Activated CD4-positive, alpha-beta T cell treated with anti-CD3 and anti-CD28 coated beads, Interleukin-2, amount 10 ng/mL, durations not matched to agents 24 days and 14 days (primary cell): ENCODE results near the gene ATG4A. TPM values are rescaled to one million over a fixed set of nuclear protein-coding genes. Genes with fewer than 3 reads are reported as not detected.

Source experiments
- DNase-seq: peaks from one replicate; pipeline ENCODE4 v3.0.0; 2022
- H3K27ac Mint-ChIP-seq: one replicate; pipeline ENCODE4 v1.8.0; 2022; ENCODE audit warnings: mild to moderate bottlenecking, mixed read lengths
- H3K27me3 Mint-ChIP-seq: one replicate; pipeline ENCODE4 v1.8.0; 2022; ENCODE audit warnings: mixed read lengths
- H3K36me3 Mint-ChIP-seq: one replicate; pipeline ENCODE4 v1.8.0; 2022; ENCODE audit warnings: low read depth, mild to moderate bottlenecking, mixed read lengths
- H3K4me1 Mint-ChIP-seq: one replicate; pipeline ENCODE4 v1.8.0; 2021; ENCODE audit warnings: mixed read lengths
- H3K4me3 Mint-ChIP-seq: one replicate; pipeline ENCODE4 v1.8.0; 2022; ENCODE audit warnings: mild to moderate bottlenecking, moderate library complexity, mixed read lengths
- H3K9me3 Mint-ChIP-seq: one replicate; pipeline ENCODE4 v1.8.0; 2021; ENCODE audit warnings: mixed read lengths
- intact Hi-C: fragments of 100-400 bp; cut with micrococcal nuclease; formaldehyde crosslinking; loops from one replicate; pipeline ENCODE4 v1.15.1; 2023
- total RNA-seq: library from RNA; stranded (reverse); gene quantifications from 2 replicates; pipeline ENCODE4 v1.2.3, GENCODE V29; 2022

Gene ATG4A
- total RNA-seq, 1 donor from 2014 or later: 7.8 TPM

DNA sequence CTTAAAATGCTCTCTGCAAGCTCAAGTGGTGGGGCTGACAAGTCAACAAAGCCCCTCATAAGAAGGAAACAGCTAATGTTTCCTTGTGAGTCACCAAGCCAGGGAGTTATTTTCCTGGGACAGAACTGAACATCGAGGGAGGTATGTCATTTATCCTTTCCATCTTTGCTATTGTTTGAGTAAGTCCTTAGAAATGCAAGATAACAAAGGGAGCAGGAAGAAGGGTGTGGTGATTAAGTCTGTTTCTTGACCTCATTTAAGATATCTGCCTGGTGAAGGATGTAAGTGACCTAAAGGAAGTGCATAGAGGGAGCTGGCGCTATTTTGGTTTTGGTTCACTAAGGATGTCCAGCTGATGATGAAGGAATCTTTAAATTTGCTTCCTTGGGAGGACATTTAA is 39.9 kb downstream of the ATG4A start:
- no peaks in the 10 kb centered on the region for H3K9me3 Mint-ChIP-seq
- H3K27ac Mint-ChIP-seq: no peak overlapping the region
- H3K27me3 Mint-ChIP-seq: no peaks in the 10 kb centered on the region
- intact Hi-C loops: no loop called here
- H3K4me3 Mint-ChIP-seq: no peak overlapping the region
- no peak for DNase-seq
- H3K36me3 Mint-ChIP-seq: peaks cover 18% of the 10 kb centered on the region
- no peaks in the 10 kb centered on the region for H3K4me1 Mint-ChIP-seq

DNA sequence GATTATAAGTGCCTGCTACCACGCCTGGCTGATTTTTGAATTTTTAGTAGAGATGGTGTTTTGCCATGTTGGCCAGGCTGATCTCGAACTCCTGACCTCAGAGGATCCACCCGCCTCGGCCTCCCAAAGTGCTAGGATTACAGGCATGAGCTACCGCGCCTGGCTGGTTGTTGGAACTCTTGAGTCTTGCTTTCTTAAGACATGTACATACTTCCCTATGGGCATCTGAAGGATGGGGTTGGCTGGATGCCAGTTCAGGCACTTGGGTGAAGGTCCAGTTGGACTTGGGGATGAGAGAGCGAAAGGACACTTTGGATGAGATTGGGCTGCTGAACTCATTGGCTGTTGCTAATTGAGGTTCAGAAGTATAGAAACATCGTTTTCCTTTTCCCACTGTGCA is 40.5 kb downstream of the ATG4A start:
- DNase-seq: no peak
- Mint-ChIP-seq H3K27me3 (no peaks in the 10 kb centered on the region), H3K36me3 (peaks cover 18% of the 10 kb centered on the region), H3K9me3 (no peaks in the 10 kb centered on the region), H3K27ac (no peak overlapping the region), H3K4me3 (no peak overlapping the region), H3K4me1 (no peaks in the 10 kb centered on the region)
- intact Hi-C loops: no loop called here

DNA sequence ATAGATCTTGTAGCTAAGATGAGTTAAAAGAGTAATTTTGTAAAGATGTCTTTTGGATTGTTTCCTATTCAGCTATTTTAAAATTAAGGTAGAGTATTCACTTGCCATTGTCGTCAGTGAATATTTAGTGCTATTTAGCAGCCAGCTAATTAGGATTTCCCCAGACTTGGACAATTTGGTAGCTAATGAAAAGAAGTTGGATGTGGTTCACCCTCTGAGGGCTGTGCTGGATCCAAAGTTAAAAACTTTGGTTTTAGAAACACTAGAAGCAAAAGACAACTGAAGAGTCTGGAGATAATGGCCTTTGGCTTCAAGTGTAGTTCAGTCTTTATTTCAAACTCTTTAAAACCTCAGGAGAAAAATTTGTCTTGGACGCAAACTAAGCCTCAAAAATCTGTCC is 41.3 kb downstream of the ATG4A start:
- H3K36me3 Mint-ChIP-seq: peaks cover 19% of the 10 kb centered on the region

DNA sequence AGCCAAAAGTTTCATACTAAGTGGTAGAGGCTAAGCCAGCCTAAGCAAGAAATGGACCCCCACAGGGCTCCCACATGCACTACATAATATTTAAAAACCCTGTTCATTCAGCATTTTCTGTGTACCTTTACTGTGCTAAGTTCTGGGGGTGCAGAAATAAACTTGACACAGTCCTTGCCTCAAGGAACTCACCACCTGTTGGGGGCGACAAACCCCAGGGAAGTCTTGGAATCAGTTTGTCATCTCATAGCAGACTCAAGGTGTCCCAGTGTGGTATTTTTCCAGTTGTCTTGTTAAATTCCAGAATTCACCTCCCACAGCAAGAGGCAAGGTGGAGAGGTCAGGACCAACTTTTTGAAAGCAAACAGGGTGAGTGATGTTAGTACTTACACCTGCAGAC is 43.1 kb downstream of the ATG4A start:
- no peak for DNase-seq
- Mint-ChIP-seq H3K4me3 (no peak overlapping the region), H3K36me3 (peaks cover 22% of the 10 kb centered on the region), H3K4me1 (no peaks in the 10 kb centered on the region), H3K27me3 (no peaks in the 10 kb centered on the region), H3K9me3 (no peaks in the 10 kb centered on the region), H3K27ac (no peak overlapping the region)
- intact Hi-C loops: no loop called here

More for the DNA sequence above, 41.3 kb downstream of the ATG4A start:
- intact Hi-C loops: no loop called here
- Mint-ChIP-seq H3K9me3 (no peaks in the 10 kb centered on the region), H3K27me3 (no peaks in the 10 kb centered on the region), H3K4me3 (no peak overlapping the region), H3K27ac (no peak overlapping the region), H3K4me1 (no peaks in the 10 kb centered on the region)
- DNase-seq: no peak

DNA sequence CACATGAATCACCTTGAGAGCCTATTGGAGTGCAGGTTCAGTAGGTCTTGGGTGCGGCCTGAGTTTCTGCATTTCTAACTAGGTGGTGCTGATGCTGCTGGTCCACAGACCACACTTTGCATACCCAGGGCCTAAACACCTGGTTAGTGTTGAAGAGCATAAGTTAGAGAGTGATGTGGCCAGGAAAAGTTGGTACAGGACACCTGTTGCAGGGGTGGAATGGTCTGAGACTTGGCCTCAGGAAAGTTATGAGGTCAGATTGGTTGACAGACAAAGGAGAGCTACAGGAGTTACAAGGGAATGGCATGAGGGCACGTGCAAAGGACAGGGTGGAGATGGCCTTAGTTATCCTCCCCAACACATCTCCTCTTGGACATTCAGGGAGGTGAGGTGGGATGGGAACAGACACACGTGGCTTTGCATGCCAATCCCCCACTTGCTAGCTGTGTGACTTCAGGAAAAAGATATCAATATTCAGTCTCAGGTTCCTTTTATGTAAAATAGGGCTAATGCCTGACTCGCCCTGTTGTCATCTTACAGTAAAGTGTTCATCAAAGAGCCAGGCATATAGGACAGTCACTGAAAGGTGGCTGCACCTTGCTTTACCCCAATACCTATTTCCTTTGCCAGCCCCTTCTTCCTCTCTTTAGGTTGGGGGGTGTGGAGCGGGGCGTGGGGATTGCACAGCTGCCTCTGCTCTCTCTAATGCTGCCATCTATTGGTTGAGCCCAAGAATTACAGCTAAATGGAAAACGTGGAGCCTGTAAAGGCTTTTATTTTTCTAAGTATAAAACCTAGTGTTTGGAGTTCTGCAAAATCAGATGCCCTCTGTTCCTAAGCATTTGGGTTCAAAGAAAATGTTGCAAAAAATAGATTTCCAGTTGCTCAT is 47.5 kb downstream of the ATG4A start:
- H3K9me3 Mint-ChIP-seq: no peaks in the 10 kb centered on the region
- intact Hi-C loops: no loop called here
- H3K27ac Mint-ChIP-seq: no peak overlapping the region
- H3K4me1 Mint-ChIP-seq: no peaks in the 10 kb centered on the region
- H3K27me3 Mint-ChIP-seq: no peaks in the 10 kb centered on the region
- no peak overlapping the region for H3K4me3 Mint-ChIP-seq
- DNase-seq: peak; percentile 55
- H3K36me3 Mint-ChIP-seq: peaks cover 14% of the 10 kb centered on the region

DNA sequence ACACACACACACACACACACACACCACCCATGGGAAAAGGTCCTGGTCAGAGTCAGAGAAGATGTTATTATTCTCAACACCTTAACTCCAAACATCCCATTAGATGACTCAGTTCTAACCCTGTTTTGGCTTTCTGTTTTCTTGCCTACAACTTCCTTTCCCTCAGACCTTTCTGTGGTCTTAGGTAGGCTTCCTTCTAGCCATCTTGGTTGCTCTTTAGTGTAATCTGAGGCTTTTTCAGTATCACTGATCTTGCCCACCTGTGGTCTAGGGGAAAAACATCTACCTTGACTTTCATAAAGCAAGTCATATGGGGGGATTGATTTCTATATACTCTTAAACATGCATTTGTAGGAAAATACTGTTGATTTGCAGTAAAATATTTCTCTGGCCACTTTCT is 56.9 kb downstream of the ATG4A start:
- H3K4me3 Mint-ChIP-seq: no peak overlapping the region
- DNase-seq: peak; percentile 53
- H3K4me1 Mint-ChIP-seq: peaks cover 8% of the 10 kb centered on the region
- H3K27me3 Mint-ChIP-seq: no peaks in the 10 kb centered on the region
- peak overlapping the region; percentile 21 for H3K27ac Mint-ChIP-seq
- peaks cover 34% of the 10 kb centered on the region for H3K36me3 Mint-ChIP-seq
- intact Hi-C loops: loop anchor here (1.0 kb wide), 1 partner anchor 55 kb away; no protein-coding TSS in a partner anchor
- H3K9me3 Mint-ChIP-seq: no peaks in the 10 kb centered on the region

DNA sequence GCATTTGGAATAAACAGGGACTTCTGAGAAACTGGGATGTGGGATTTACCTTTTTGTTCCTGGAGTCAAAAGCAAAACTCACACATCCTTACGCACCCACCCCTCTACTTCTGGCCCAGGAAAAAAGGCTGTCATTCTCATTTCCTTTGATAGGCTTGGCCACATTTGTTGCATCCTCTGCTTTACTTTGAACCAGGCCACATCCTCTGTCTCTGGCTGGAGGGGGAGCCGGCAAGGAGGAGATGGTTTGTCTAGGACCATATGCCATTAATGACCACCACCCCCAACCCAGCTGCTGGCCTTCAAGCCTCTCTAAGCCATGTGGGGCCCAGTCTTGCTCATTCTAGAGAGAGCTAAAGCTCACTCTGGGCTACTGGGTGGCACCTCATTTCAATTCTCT is 64.5 kb downstream of the ATG4A start:
- Mint-ChIP-seq H3K36me3 (peaks cover 12% of the 10 kb centered on the region), H3K9me3 (no peaks in the 10 kb centered on the region), H3K4me3 (no peak overlapping the region), H3K4me1 (no peaks in the 10 kb centered on the region), H3K27ac (no peak overlapping the region), H3K27me3 (no peaks in the 10 kb centered on the region)
- intact Hi-C loops: no loop called here
- DNase-seq: no peak

DNA sequence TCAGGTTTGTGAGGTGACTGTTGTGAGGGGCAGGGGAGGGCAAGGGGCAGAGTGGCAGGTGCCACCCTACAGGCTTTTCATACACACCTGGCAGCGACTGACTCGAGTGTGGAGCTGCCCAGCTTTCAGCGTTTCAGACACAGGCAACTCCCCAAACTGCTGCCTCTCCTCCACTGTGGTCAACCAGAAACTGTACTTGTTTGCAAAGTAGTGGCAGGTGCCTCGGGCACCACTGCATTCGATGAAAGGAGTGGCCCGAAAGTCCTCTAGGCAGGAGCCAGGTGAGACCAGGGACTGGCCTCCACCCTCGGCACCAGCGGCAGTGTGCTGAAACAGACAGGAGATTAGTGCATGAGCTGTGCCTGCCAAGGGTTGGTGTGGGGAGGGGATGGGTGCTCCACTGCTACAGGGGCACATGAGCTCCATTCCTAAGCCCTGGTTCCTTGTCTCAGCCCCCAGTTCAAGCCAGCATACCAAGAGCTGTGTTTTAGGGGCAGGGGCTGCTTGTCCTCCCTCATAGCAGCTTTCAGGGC is 65.4 kb downstream of the ATG4A start:
- no peak for DNase-seq
- Mint-ChIP-seq H3K4me1 (no peaks in the 10 kb centered on the region), H3K27me3 (no peaks in the 10 kb centered on the region), H3K36me3 (peaks cover 8% of the 10 kb centered on the region), H3K4me3 (no peak overlapping the region), H3K9me3 (no peaks in the 10 kb centered on the region), H3K27ac (no peak overlapping the region)
- intact Hi-C loops: no loop called here

DNA sequence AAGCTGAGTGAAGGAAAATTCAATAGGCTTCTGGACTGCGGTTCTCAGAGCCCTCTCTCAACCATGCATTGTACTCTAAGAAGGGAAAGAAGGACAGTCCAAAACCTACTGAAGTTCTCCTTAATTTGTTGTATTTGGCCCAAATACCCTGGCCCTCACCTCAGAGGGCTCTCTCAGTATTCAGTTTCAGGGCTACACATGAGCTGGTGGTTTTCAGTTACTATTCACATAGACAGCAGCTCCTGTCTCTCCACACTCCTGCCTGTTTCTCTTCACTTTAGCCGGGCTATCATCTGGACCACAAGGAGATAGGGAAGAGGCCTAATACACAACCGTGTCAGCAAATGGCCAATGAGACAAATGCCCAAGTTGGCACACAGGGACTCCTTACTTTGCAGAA is 66.0 kb downstream of the ATG4A start:
- Mint-ChIP-seq H3K36me3 (peaks cover 8% of the 10 kb centered on the region), H3K27ac (no peak overlapping the region), H3K4me1 (no peaks in the 10 kb centered on the region), H3K9me3 (no peaks in the 10 kb centered on the region), H3K4me3 (no peak overlapping the region), H3K27me3 (no peaks in the 10 kb centered on the region)
- no peak for DNase-seq
- intact Hi-C loops: no loop called here

DNA sequence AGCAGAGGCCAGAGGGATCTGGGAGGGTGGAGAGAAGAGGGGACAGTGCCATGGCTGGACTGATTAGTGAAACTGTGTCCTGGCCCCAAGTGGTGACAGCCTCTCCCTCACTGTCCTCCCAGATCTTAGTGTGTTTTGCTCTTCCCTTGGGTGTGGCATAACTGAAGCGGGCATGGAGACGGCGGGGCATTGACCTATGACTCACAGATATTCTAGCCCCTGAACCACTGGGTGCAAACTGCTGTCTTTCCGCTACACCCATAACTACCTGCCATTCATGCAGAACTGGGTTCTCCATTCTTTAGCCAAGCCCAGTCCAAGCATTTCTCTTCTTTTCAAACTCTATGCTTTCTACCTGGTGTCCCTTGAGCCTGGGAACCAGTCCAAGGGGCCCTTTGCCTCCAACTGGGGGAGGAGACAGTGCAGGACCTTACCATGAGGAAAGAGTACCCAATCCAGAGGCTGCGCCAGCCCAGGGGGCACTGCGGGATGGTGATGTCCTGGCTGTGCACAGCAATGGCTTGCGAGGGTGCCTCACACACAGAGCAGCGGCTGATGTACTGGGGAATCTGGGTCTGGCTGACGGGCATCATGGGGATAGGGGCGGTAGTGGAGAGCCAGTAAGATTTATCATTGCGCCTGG is 67.6 kb downstream of the ATG4A start:
- H3K36me3 Mint-ChIP-seq: peaks cover 2% of the 10 kb centered on the region
- H3K9me3 Mint-ChIP-seq: no peaks in the 10 kb centered on the region
- H3K27ac Mint-ChIP-seq: no peak overlapping the region
- DNase-seq: no peak
- no peaks in the 10 kb centered on the region for H3K27me3 Mint-ChIP-seq
- H3K4me1 Mint-ChIP-seq: no peaks in the 10 kb centered on the region
- no peak overlapping the region for H3K4me3 Mint-ChIP-seq
- intact Hi-C loops: no loop called here

DNA sequence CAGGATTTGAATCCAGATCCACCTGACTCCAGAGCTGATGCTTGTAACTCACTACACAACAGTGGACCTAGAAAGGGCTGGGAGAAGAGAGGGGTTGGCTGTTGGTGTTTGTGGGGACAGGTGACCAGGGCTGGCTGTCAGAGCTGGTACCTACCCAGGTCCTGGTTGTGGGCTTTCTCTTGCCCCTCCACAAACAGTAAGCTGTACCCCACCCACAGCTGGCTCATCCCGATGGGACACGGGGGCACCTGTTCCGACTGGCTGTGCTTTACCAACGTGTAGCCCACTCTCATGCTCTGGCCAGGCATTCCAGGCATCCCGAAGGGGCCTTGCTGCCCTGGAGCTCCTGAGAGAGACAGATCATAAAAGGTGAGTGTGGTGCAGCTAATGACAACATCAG is 68.7 kb downstream of the ATG4A start:
- intact Hi-C loops: no loop called here
- Mint-ChIP-seq H3K27ac (no peak overlapping the region), H3K4me1 (no peaks in the 10 kb centered on the region), H3K36me3 (no peaks in the 10 kb centered on the region), H3K4me3 (no peak overlapping the region), H3K27me3 (no peaks in the 10 kb centered on the region), H3K9me3 (no peaks in the 10 kb centered on the region)
- no peak for DNase-seq

DNA sequence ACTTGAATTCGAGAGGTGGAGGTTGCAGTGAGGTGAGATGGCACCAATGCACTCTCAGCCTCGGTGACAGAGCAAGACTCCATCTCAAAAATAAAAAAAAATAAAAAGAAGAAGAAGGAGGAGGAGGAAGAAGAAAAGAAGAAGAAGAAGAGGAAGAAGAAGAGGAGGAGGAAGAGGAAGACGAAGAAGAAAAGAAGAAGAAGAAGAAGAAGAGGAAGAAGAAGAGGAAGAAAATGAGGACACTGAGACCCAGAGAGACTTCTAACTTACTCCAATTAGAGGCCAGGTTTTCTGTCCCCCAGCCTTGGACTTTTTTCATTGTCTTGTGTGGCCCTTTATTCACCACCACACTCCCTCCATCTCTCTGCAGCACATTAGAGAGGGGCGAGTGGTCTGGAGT is 70.7 kb downstream of the ATG4A start:
- H3K27ac Mint-ChIP-seq: no peak overlapping the region
- H3K9me3 Mint-ChIP-seq: no peaks in the 10 kb centered on the region
- H3K4me3 Mint-ChIP-seq: no peak overlapping the region
- H3K27me3 Mint-ChIP-seq: no peaks in the 10 kb centered on the region
- no peaks in the 10 kb centered on the region for H3K4me1 Mint-ChIP-seq
- DNase-seq: no peak
- intact Hi-C loops: no loop called here
- H3K36me3 Mint-ChIP-seq: no peaks in the 10 kb centered on the region

DNA sequence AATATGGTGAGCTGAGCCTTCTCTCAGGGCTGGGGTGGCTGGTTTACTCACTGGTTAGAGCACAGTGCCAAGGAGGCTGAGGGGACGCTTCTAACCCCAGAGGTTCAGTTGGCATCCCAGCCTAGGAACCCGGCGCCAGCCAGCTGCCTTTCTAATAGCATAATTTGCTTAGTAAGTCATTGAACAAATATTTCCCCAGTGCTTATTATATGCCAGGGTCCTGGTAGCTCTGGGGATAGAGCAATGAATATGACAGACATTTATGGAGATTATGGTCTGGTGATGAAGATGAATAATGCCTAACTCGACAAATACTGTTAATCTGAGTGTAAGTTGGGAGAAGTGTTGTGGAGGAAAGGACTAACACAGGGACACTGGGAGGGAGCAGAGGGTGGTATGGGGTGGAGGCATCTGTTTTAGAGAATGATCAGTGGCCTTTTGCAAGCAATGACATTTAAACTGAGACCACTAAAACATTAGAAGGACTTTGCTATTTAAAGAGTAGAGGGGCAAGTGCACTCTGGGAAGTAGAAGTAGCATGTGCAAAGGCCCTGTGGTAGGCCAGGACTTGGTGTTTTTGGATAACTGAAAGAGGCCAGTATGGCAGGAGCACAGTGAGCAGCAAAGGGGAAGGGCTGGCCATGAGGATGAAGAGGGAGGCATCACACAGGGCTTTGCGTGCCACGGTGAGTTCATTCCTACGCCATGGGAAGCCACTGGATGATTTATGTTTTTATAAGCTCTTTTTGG is 71.9 kb downstream of the ATG4A start:
- DNase-seq: no peak
- Mint-ChIP-seq H3K27ac (no peak overlapping the region), H3K36me3 (no peaks in the 10 kb centered on the region), H3K9me3 (no peaks in the 10 kb centered on the region), H3K27me3 (no peaks in the 10 kb centered on the region), H3K4me1 (no peaks in the 10 kb centered on the region), H3K4me3 (no peak overlapping the region)
- intact Hi-C loops: no loop called here
